ENCODE data around the gene PIRT. TPM values are rescaled to one million over a fixed set of nuclear protein-coding genes. Genes with fewer than 3 reads are reported as not detected.

The PIRT gene
- total RNA-seq, 1 experiment from 2014 or later: not detected

DNA sequence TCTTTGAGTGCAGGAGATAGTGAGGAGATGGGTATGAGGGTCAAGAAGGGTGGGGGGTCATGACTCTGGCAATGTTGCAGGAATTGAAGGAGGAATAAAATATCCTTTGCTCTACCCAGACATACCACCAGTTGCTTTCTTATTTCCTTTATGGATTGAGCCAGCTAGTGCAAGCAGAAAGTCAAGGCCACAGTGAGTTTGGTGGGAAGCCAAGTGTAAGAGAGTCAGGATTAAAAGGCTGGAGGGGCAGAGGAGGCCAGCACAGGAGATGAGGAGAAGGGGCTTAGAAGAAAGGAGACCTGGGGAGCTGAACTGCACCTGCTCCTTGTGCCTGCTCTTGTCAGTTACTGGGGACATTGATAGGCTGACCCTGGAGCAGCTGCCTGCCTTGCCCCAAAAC, 16.1 kb downstream of the PIRT start:
- DNase-seq (ENCODE audit: low read depth): no peak

GRCh38 chr17:10821054-10821453, 16.8 kb downstream of the PIRT start:
- no peak for DNase-seq (ENCODE audit: low read depth)

DNA sequence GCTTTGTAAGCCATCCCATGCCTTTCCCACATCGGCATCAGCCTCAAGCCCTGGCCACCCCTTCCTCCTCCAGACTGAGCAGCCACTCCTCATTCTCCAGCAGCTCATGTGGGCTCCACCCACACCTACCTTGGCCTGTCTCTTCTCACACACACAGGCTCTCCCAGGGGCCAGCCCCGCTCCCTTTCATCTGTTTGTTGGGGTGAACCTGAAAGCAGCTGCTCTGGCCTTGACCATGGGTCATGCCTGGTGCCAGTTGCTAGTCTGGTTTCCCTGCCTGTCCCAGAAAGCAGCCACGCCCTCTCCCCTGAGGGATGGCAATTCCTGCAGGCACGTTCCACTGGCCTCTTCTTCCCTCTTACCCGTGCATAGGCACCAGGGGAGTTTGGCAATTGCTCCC, 22.6 kb downstream of the PIRT start:
- DNase-seq (ENCODE audit: low read depth): no peak

GRCh38 chr17:10814075-10814474, 23.8 kb downstream of the PIRT start:
- DNase-seq (ENCODE audit: low read depth): no peak

- DNase-seq (ENCODE audit: low read depth): no peak
Observed at GRCh38 chr17:10812674-10813073, 25.2 kb downstream of the PIRT start.

DNA sequence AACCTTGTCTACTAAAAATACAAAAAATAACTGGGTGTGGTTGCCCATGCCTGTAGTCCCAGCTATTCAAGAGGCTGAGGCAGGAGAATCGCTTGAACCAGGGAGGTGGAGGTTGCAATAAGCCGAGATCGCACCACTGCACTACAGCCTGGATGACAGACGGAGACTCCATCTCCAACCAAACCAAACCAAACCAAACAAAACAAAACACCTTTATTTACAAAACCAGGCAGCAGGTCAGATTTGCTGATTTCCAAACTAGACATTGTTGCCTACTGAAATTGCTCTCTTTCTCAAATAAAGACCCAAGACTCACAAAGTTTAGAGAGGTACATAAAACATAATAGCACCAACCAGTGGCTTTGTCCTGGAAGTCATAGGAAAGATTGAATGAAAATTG, 28.3 kb downstream of the PIRT start:
- no peak for DNase-seq (ENCODE audit: low read depth)

GRCh38 chr17:10807704-10808128, 30.2 kb downstream of the PIRT start:
- no peak for DNase-seq (ENCODE audit: low read depth)

DNA sequence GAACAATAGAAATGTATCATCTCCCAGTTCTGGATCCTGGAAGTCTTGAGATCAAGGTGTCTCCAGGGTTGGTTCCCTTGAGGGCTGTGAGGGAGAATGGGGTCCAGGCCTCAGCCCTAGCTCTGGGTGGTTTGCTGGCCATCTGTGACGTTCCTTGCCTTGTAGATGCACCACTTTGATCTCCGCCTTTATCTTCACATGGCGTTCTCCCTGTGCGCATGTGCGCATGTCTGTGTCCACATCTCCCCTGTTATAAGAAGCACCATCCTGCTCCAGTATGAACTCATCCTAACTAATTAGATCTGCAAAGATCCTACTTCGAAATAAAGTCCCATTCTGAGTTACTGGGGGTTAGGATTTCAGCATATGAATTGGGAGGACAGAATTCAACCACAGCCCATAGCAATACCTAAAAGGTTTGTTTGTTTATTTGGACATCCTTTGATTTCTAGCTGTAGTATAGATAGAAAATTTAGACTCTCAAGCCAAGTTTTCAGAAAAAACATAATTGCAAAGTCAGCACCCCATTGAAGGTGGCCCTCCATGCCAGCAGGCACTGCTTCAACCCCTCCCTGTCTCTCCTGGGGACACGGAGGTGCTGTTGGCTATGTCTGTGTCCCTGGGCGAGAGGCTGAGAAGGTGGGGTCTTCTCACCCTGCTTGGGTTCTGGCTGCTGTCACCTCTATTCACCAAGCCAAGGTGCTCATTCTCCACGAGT, 31.2 kb downstream of the PIRT start:
- no peak for DNase-seq (ENCODE audit: low read depth)

- DNase-seq (ENCODE audit: low read depth): no peak
Observed at GRCh38 chr17:10805911-10806310, 32.0 kb downstream of the PIRT start.

DNA sequence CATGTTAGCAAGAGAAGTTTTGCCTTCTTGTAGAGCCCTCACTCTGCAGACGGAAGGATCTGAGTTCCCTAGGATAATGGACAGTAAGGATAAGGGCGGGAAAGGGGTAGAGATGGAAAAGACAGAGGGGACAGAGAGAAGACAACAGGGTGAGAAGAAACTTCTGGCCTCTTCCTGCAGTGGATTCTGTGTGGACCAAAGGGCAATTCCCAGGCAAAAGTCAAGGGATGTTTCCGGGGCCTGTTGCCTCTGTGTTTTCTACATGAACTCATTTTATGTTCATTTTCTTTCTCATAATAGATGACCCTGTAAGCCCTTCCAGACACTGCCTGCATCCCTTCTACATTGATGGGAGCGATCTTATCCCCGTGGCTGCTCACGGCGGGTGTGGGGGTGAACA, 33.3 kb downstream of the PIRT start:
- DNase-seq (ENCODE audit: low read depth): no peak

- DNase-seq (ENCODE audit: low read depth): no peak
Observed at GRCh38 chr17:10803830-10804475, 33.9 kb downstream of the PIRT start, which contains the start of gene TMEM238L. Gene TMEM238L, minus strand, starts transcription at chr17:10804099. Its CDS starts 136 bp downstream, at chr17:10803963.

- no peak for DNase-seq (ENCODE audit: low read depth)
Observed at GRCh38 chr17:10803350-10803749, 34.5 kb downstream of the PIRT start.

- no peak for DNase-seq (ENCODE audit: low read depth)
Observed at GRCh38 chr17:10802496-10803284, 35.2 kb downstream of the PIRT start.

DNA sequence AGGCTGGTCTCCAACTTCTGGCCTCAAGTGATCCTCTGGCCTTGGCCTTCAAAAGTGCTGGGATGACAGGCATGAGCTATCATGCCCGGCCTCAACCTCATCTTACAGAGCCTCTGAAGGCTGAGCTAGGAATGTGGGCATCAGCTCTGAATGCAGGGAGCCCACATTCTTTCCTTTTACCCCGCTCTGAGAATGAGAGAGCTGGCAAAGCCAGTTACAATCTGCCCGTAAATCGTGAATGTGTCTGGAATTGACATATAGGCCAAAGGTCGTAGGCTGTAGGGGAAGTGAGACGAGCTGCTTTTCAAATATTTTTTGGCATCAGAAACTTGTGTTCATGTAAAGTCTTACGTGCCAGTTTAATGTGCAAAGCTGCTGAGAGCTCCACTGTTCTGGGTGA, 38.5 kb downstream of the PIRT start:
- no peak for DNase-seq (ENCODE audit: low read depth)

DNA sequence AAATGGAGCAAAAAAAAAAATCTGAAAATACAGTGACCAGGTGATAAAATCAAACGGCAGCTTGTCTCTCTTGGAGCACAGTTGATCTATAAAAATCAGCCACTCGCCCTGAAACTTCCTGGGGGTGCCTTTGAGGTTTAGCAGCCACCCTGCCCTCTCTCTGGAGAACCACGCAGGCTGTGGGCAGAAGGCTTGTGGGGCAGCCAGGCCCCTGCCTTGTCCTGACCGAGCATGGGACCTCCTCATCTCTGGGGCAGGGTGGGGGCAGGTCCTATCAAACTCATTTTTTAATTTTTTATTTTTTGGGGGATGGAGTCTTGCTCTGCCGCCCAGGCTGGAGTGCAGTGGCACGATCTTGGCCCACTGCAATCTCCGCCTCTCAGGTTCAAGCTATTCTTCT, 39.0 kb downstream of the PIRT start:
- no peak for DNase-seq (ENCODE audit: low read depth)

DNA sequence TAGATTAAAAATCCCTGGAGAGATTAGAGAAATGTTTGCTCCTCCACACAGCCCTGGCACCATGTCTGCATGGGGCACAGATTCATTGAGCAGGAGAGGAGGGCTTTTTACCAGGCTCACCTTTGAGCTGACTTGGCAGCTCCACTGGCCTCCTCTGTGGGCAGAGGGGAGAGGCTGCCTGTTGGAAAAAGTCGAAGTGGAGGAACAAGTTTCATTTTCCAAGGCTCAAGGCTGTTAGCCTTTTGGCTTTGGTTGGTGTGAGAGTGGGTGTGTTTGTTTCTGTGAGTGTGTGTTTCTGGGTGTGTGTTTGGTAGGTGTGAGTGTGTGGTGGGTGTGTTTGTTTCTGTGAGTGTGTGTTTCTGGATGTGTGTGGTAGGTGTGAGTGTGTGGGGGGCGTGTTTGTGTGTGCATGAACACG, 39.5 kb downstream of the PIRT start:
- DNase-seq (ENCODE audit: low read depth): no peak

GRCh38 chr17:10797476-10798328, 40.2 kb downstream of the PIRT start:
- DNase-seq (ENCODE audit: low read depth): no peak

- DNase-seq (ENCODE audit: low read depth): no peak
Observed at GRCh38 chr17:10793816-10794215, 44.1 kb downstream of the PIRT start.

DNA sequence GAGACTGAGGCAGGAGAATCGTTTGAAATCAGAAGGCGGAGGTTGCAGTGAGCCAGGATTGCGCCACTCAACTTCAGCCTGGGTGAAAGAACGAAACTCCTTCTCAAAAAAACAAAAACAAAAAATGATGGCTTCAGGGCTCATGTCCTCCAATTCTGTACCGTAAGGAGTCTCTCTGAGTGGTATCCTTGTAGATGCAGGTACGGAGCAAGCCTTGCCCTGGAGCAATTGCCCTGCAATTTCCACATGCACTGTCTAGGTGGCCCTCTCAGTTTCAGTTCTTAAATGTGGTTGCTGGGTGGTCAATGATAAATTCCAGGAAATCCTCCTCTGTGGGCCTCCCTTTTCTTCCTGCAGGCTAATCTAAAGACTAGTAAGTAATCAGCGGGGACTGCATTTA, 44.6 kb downstream of the PIRT start:
- DNase-seq (ENCODE audit: low read depth): no peak

- DNase-seq (ENCODE audit: low read depth): no peak
Observed at GRCh38 chr17:10792151-10792550, 45.7 kb downstream of the PIRT start.
